ENCODE data around the gene ANKS1B.

- TF ChIP-seq, protein P1, sequence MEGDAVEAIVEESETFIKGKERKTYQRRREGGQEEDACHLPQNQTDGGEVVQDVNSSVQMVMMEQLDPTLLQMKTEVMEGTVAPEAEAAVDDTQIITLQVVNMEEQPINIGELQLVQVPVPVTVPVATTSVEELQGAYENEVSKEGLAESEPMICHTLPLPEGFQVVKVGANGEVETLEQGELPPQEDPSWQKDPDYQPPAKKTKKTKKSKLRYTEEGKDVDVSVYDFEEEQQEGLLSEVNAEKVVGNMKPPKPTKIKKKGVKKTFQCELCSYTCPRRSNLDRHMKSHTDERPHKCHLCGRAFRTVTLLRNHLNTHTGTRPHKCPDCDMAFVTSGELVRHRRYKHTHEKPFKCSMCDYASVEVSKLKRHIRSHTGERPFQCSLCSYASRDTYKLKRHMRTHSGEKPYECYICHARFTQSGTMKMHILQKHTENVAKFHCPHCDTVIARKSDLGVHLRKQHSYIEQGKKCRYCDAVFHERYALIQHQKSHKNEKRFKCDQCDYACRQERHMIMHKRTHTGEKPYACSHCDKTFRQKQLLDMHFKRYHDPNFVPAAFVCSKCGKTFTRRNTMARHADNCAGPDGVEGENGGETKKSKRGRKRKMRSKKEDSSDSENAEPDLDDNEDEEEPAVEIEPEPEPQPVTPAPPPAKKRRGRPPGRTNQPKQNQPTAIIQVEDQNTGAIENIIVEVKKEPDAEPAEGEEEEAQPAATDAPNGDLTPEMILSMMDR (IDR thresholded peaks at IDR 0.05) = no peak
- TF ChIP-seq POLR2A (IDR thresholded peaks at IDR 0.05) = no peak
Measured at GRCh38 chr12:99036566-99036965, 948.2 kb downstream of the ANKS1B start.
